Pancreas (tissue), 10 donors: ENCODE data around the gene PIF1. TPM values are rescaled to one million over a fixed set of nuclear protein-coding genes. Genes with fewer than 3 reads are reported as not detected.
A peak's percentile ranks its signal among the peaks of the same experiment; 100 is the strongest.

Source experiments
- ATAC-seq, 4 donors: fragments of 200-7000 bp; cut with Tn5 transposase; one replicate each; pipeline versions ENCODE4 v1.8.0 to v1.9.1; 2020; ENCODE audit warnings: mild to moderate bottlenecking in 4 of 4, moderate library complexity in 4 of 4
- DNase-seq, 6 donors: peaks; one replicate each; pipeline ENCODE4 v3.0.0-alpha.2; 2020
- FAIRE-seq: peaks from 2 replicates; lab custom pipeline; 2012; peaks lifted over from hg19 to GRCh38; lab: Jason Lieb, UNC
- H3K27ac ChIP-seq, 4 donors: fragments of 200-600 bp; sonication (generic); 1 replicate in 3 of 4; 2 replicates in 1 of 4; pipeline versions ENCODE4 v1.5.0 to v1.8.0; 2020
- H3K27me3 ChIP-seq, 4 donors: fragments of 200-600 bp; one replicate each; pipeline ENCODE4 v1.8.0; 2021
- H3K36me3 ChIP-seq, 3 donors: fragments of 200-600 bp; sonication (generic) in 1 of 3; one replicate each; pipeline versions ENCODE4 v1.5.0 to v1.8.0; 2020 to 2021
- H3K4me1 ChIP-seq, 3 donors: fragments of 200-600 bp; one replicate each; pipeline ENCODE4 v1.8.0; 2021
- H3K4me3 ChIP-seq, 4 donors: fragments of 200-600 bp; sonication (generic) in 2 of 4; one replicate each; pipeline versions ENCODE4 v1.5.0 to v1.8.0; 2020 to 2021
- H3K9me3 ChIP-seq, 4 donors: fragments of 200-600 bp; one replicate each; pipeline ENCODE4 v1.8.0; 2021
- WGBS, 2 donors: extraction: QIAGEN DNeasy Blood & Tissue Kit; methylation state at CpG; one replicate each; pipeline ENCODE4 v1.1.7; 2013; 5-methylcytosine and 5-hydroxymethylcytosine counted together
- intact Hi-C, 3 donors: fragments of 100-400 bp; cut with DNase I; formaldehyde crosslinking; loops; one replicate each; pipeline versions ENCODE4 v1.11.1 to v1.14.2; 2022
- polyA plus RNA-seq, 2 donors: library from polyadenylated mRNA; stranded (reverse); fragments of 200-250 nt; gene quantifications; one replicate each; pipeline ENCODE4 v1.2.3, GENCODE V29; 2013
- total RNA-seq, 6 donors: library from RNA; stranded (reverse); fragmentation: NEBNext Ultra II Directional in 4 of 6; extraction: Animal tissue kit (Norgen Biotek cat#: 25700) in 4 of 6; gene quantifications; one replicate each; pipeline versions ENCODE4 v1.2.1 to v1.2.4, GENCODE V29; 2021 to 2023
- TF ChIP-seq, protein P1 (sequence below), 4 donors: fragments of 200-600 bp; sonication (generic) in 3 of 4; IDR thresholded peaks; one replicate each; pipeline versions ENCODE4 v1.5.0 to v1.8.0; 2021; ENCODE audit warnings: antibody characterized with exemption in 4 of 4
- donor health status: healthy with polysubstance abuse.
- donor health status: DM: no; HTN: no; CAD: no; lungs with moderate emphysema.
- donor health status: DM: no; HTN: no; CAD: no.
- donor health status: control.
- donor health status: control.
- donor health status: Bipolar disorder and iron deficiency.
- donor health status: DM: yes; HTN: yes; CAD: no.
- donor health status: DM: no; HTN: no; CAD: no.
- donor health status: DM: no; HTN: no; CAD: no.
- donor health status: DM: yes; HTN: yes; CAD: no.

Gene PIF1
- total and polyA plus RNA-seq, 8 donors: 0.06 to 0.66 (median 0.42) TPM; not detected in 2

DNA sequence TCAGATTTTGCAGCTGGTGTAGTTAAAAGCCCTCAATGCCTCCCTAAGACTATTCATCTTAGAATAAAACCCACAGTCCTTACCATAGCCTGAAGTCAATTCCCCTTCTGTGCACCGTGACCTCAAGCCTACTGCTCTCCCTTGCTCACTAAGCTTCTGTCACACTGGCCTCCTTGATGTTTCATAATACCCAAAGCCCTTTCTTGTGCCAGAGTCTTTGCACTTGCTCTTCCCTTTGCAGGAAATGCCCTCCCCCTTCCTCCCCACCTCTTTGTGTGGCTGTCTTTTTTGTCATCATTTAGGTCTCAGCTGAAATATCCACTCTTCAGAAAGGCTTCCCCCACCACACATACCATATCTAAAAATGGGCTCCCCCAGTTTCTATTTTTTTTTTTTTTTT lies 12.1 kb upstream of the PIF1 start:
- DNase-seq (peak in 2 of 6 donors; percentile 6 to 38), ATAC-seq (no peak), FAIRE-seq (no peak)
- Histone ChIP-seq H3K4me3 (no peak overlapping the region), H3K4me1 (peaks cover 3 to 8% (median 6%) of the 10 kb centered on the region in 3 donors), H3K27me3 (no peaks in the 10 kb centered on the region), H3K9me3 (no peaks in the 10 kb centered on the region), H3K27ac (no peak overlapping the region), H3K36me3 (no peaks in the 10 kb centered on the region)
- TF ChIP-seq, protein P1, sequence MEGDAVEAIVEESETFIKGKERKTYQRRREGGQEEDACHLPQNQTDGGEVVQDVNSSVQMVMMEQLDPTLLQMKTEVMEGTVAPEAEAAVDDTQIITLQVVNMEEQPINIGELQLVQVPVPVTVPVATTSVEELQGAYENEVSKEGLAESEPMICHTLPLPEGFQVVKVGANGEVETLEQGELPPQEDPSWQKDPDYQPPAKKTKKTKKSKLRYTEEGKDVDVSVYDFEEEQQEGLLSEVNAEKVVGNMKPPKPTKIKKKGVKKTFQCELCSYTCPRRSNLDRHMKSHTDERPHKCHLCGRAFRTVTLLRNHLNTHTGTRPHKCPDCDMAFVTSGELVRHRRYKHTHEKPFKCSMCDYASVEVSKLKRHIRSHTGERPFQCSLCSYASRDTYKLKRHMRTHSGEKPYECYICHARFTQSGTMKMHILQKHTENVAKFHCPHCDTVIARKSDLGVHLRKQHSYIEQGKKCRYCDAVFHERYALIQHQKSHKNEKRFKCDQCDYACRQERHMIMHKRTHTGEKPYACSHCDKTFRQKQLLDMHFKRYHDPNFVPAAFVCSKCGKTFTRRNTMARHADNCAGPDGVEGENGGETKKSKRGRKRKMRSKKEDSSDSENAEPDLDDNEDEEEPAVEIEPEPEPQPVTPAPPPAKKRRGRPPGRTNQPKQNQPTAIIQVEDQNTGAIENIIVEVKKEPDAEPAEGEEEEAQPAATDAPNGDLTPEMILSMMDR (IDR thresholded peaks at IDR 0.05): no peak
- WGBS, 2 donors: 72 to 95% methylated on average over 1 of the region's 1 CpG
- intact Hi-C loops: no loop called here

DNA sequence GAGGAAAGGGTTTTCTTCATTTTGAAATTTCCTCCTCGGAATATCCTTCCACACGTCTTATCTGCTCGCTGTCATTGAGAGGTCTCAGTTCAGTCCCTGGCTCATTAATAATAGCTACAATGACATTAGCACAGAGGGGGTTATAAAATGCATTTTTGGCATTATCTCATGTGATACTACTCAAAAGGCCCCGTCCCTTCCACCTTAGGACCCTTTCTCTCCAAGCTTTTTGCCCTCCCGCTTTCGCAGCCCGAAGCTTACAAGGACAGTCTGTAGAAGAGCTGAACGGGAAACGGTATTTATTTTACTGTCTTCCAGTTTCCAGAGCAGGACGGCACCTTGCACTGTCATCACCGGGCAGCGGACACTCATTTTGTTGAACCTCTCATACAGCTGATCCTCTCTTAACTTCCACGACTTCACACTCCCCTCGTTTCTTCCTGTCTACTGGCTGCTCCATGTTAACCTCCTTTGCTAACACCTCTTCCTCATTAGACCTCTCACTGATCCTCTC lies 10.6 kb upstream of the PIF1 start:
- intact Hi-C loops: no loop called here
- TF ChIP-seq, protein P1 (IDR thresholded peaks at IDR 0.05): no peak
- peaks cover 3 to 8% (median 6%) of the 10 kb centered on the region in 3 donors for H3K4me1 ChIP-seq
- peak in 2 of 4 donors; percentile 3 for ATAC-seq
- FAIRE-seq: no peak
- no peak for DNase-seq
- peak overlapping the region in 3 of 4 donors; percentile 18 to 52 (median 24) for H3K27ac ChIP-seq
- no peaks in the 10 kb centered on the region for H3K27me3 ChIP-seq
- H3K4me3 ChIP-seq: no peak overlapping the region
- 32 to 43% methylated on average over 14 of the region's 14 CpGs for WGBS, 2 donors
- no peaks in the 10 kb centered on the region for H3K9me3 ChIP-seq
- no peaks in the 10 kb centered on the region for H3K36me3 ChIP-seq

DNA sequence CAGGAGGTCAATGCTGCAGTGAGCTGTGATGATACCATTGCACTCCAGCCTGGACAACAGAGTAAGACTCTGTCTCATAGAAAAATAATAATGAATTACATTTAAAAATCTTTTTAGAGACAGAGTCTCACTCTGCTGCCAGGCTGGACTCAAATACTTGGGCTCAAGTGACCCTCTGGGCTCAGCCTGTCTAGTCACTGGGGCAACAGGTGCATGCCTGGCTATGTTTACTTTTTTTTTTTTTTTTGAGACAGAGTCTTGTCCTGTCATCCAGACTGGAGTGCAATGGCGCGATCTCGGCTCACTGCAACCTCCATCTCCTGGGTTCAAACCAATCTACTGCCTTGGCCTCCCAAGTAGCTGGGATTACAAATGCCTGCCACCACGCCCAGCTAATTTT lies 8.2 kb upstream of the PIF1 start:
- TF ChIP-seq, protein P1 (IDR thresholded peaks at IDR 0.05): no peak
- no peaks in the 10 kb centered on the region for H3K27me3 ChIP-seq
- peaks cover 0 to 4% (median 0%) of the 10 kb centered on the region in 3 donors for H3K4me1 ChIP-seq
- no peaks in the 10 kb centered on the region for H3K9me3 ChIP-seq
- DNase-seq: no peak
- WGBS, 2 donors: 94 to 96% methylated on average over 4 of the region's 4 CpGs
- no peak overlapping the region for H3K27ac ChIP-seq
- no peaks in the 10 kb centered on the region for H3K36me3 ChIP-seq
- intact Hi-C loops: no loop called here
- FAIRE-seq: no peak
- no peak overlapping the region for H3K4me3 ChIP-seq
- no peak for ATAC-seq

- FAIRE-seq (no peak), DNase-seq (no peak), ATAC-seq (no peak)
- intact Hi-C loops: no loop called here
- no peak overlapping the region for H3K27ac ChIP-seq
- H3K36me3 ChIP-seq: no peaks in the 10 kb centered on the region
- H3K4me1 ChIP-seq: peaks cover 0 to 14% (median 5%) of the 10 kb centered on the region in 3 donors
- H3K9me3 ChIP-seq: no peaks in the 10 kb centered on the region
- TF ChIP-seq, protein P1 (IDR thresholded peaks at IDR 0.05): no peak
- WGBS, 2 donors: 91 to 92% methylated on average over 5 of the region's 5 CpGs
- no peak overlapping the region for H3K4me3 ChIP-seq
- peaks cover 0 to 5% (median 0%) of the 10 kb centered on the region in 4 donors for H3K27me3 ChIP-seq
Measured at GRCh38 chr15:64828985-64829384, 3.5 kb upstream of the PIF1 start.

DNA sequence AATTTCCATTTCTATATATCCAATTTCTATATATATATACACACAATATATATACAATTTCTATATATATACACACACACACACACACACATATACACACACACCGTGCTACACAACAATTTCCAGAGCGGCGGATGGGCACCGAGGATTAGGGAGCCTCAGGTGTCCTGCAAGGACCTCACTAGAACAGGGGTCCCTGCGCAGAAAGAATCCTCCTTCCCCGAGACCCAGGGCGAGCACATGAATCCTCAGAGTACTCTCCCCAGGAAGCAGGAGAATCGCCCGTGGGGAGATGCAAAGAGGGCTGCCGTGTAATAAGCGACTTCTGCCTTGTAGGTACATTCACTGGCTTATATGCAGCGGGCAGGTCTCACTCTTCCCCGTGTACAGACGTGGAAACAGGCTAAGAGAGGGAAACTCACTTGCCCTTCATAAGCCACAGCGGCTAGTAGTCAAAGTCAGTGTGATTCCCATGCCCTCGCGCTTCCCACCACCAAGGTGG lies 467 bp downstream of the PIF1 start:
- FAIRE-seq (no peak), ATAC-seq (peak in 1 of 4 donors; percentile 8), DNase-seq (no peak)
- H3K36me3 ChIP-seq: no peaks in the 10 kb centered on the region
- intact Hi-C loops: no loop called here
- H3K4me3 ChIP-seq: peak overlapping the region in 2 of 4 donors; percentile 32 to 49
- no peaks in the 10 kb centered on the region for H3K9me3 ChIP-seq
- TF ChIP-seq, protein P1 (IDR thresholded peaks at IDR 0.05): no peak
- peaks cover 0 to 17% (median 9%) of the 10 kb centered on the region in 3 donors for H3K4me1 ChIP-seq
- no peak overlapping the region for H3K27ac ChIP-seq
- 2 to 3% methylated on average over 17 of the region's 17 CpGs for WGBS, 2 donors
- H3K27me3 ChIP-seq: peaks cover 0 to 6% (median 0%) of the 10 kb centered on the region in 4 donors
